MM.1S (cell line): Measurements from ENCODE around the gene LTV1.

Source experiments
- DNase-seq: peaks from one replicate; pipeline ENCODE4 v3.0.0-alpha.2; 2015
- H2AFZ ChIP-seq: fragments of 300-600 bp; sonication (generic); 2 replicates; pipeline ENCODE4 v1.6.0; 2016; ENCODE audit warnings: antibody characterized with exemption, low read length
- H3F3A ChIP-seq: fragments of 300-600 bp; sonication (generic); 2 replicates; pipeline ENCODE4 v1.6.1; 2016; ENCODE audit warnings: mild to moderate bottlenecking, antibody characterized with exemption, low read length, moderate library complexity, mixed read lengths; ENCODE audit not compliant: insufficient read depth
- H3K27ac ChIP-seq: fragments of 300-600 bp; sonication (generic); 2 replicates; pipeline ENCODE4 v1.5.1; 2016; ENCODE audit warnings: mild to moderate bottlenecking, low read length
- H3K27me3 ChIP-seq: fragments of 300-600 bp; sonication (generic); replicated peaks from 2 replicates; pipeline ENCODE4 v1.6.0; 2016; ENCODE audit warnings: low read length; ENCODE audit not compliant: insufficient read depth
- H3K36me3 ChIP-seq: fragments of 300-600 bp; sonication (generic); replicated peaks from 2 replicates; pipeline ENCODE4 v1.6.1; 2016; ENCODE audit warnings: mild to moderate bottlenecking, low read length, mixed read lengths; ENCODE audit not compliant: insufficient read depth
- H3K4me1 ChIP-seq: fragments of 300-600 bp; sonication (generic); 2 replicates; pipeline ENCODE4 v1.6.1; 2016; ENCODE audit warnings: low read length, mixed read lengths
- H3K4me2 ChIP-seq: fragments of 300-600 bp; sonication (generic); 2 replicates; pipeline ENCODE4 v1.6.0; 2016; ENCODE audit warnings: low read depth, low read length
- H3K4me3 ChIP-seq: fragments of 300-600 bp; sonication (generic); 2 replicates; pipeline ENCODE4 v1.5.1; 2016; ENCODE audit warnings: low read length, mixed read lengths
- H3K79me2 ChIP-seq: fragments of 300-600 bp; sonication (generic); 2 replicates; pipeline ENCODE4 v1.6.1; 2016; ENCODE audit warnings: mixed run types, low read length, mixed read lengths
- H3K9ac ChIP-seq: fragments of 300-600 bp; sonication (generic); 2 replicates; pipeline ENCODE4 v1.6.1; 2016; ENCODE audit warnings: low read length, mixed read lengths
- H3K9me2 ChIP-seq: fragments of 300-600 bp; sonication (generic); replicated peaks from 2 replicates; pipeline ENCODE4 v1.6.1; 2016; ENCODE audit warnings: mild to moderate bottlenecking, low read length, mixed read lengths; ENCODE audit not compliant: insufficient read depth
- H3K9me3 ChIP-seq: fragments of 300-600 bp; sonication (generic); replicated peaks from 2 replicates; pipeline ENCODE4 v1.6.1; 2016; ENCODE audit warnings: mild to moderate bottlenecking, low read length, mixed read lengths; ENCODE audit not compliant: insufficient read depth
- H4K20me1 ChIP-seq: fragments of 300-600 bp; sonication (generic); 2 replicates; pipeline ENCODE4 v1.6.1; 2016; ENCODE audit warnings: mild to moderate bottlenecking, low read length, moderate library complexity, mixed read lengths; ENCODE audit not compliant: insufficient read depth
- CTCF ChIP-seq: fragments of 300-600 bp; sonication (generic); IDR thresholded peaks from 2 replicates; pipeline ENCODE4 v1.5.1; 2016; ENCODE audit warnings: antibody characterized with exemption, low read length, mixed read lengths
- EZH2 ChIP-seq: fragments of 300-600 bp; sonication (generic); optimal IDR thresholded peaks from 2 replicates; pipeline ENCODE3; 2017; ENCODE audit warnings: low read depth, mild to moderate bottlenecking, antibody characterized with exemption, low read length, mixed read lengths
- EZH2phosphoT487 ChIP-seq: fragments of 300-600 bp; sonication (generic); IDR thresholded peaks from 2 replicates; pipeline ENCODE4 v1.6.1; 2018; ENCODE audit warnings: antibody characterized with exemption, low read length

The LTV1 gene

GRCh38 chr6:143878272-143878760 lies 35.2 kb downstream of the LTV1 start:
- no peak overlapping the region for H3K4me3 ChIP-seq
- no peak overlapping the region for H2AFZ ChIP-seq
- H4K20me1 ChIP-seq, result no peaks in the 10 kb centered on the region
- H3K27ac ChIP-seq, result no peak overlapping the region
- no peaks in the 10 kb centered on the region for H3K79me2 ChIP-seq
- H3F3A ChIP-seq, result no peaks in the 10 kb centered on the region
- no peaks in the 10 kb centered on the region for H3K4me1 ChIP-seq
- H3K9me2 ChIP-seq, result no peaks in the 10 kb centered on the region
- H3K4me2 ChIP-seq, result no peak overlapping the region
- no peaks in the 10 kb centered on the region for H3K36me3 ChIP-seq
- no peak overlapping the region for H3K9ac ChIP-seq
- DNase-seq, result no peak
- TF ChIP-seq EZH2phosphoT487 (no peak), EZH2 (no peak), CTCF (no peak)
- no peaks in the 10 kb centered on the region for H3K9me3 ChIP-seq
- H3K27me3 ChIP-seq, result no peaks in the 10 kb centered on the region

- Histone ChIP-seq H3K27ac (no peak overlapping the region), H3K9me3 (no peaks in the 10 kb centered on the region), H2AFZ (no peak overlapping the region), H3K4me2 (no peak overlapping the region), H3K9me2 (no peaks in the 10 kb centered on the region), H3K9ac (no peak overlapping the region), H4K20me1 (no peaks in the 10 kb centered on the region), H3K36me3 (no peaks in the 10 kb centered on the region), H3K4me3 (no peak overlapping the region), H3K27me3 (no peaks in the 10 kb centered on the region), H3K4me1 (no peaks in the 10 kb centered on the region), H3F3A (no peaks in the 10 kb centered on the region), H3K79me2 (no peaks in the 10 kb centered on the region)
- no peak for TF ChIP-seq EZH2phosphoT487
- TF ChIP-seq CTCF, result no peak
- no peak for TF ChIP-seq EZH2
- DNase-seq, result no peak
Observed at GRCh38 chr6:143880412-143880811, 37.3 kb downstream of the LTV1 start.

GRCh38 chr6:143882401-143882930 lies 39.3 kb downstream of the LTV1 start:
- H2AFZ ChIP-seq, result no peak overlapping the region

More at GRCh38 chr6:143882401-143882930, 39.3 kb downstream of the LTV1 start:
- TF ChIP-seq CTCF, result no peak
- TF ChIP-seq EZH2phosphoT487, result no peak
- TF ChIP-seq EZH2, result no peak
- no peak overlapping the region for H3K4me2 ChIP-seq
- no peaks in the 10 kb centered on the region for H3K9me3 ChIP-seq
- no peak overlapping the region for H3K27ac ChIP-seq
- no peaks in the 10 kb centered on the region for H4K20me1 ChIP-seq
- H3F3A ChIP-seq, result no peaks in the 10 kb centered on the region
- H3K4me1 ChIP-seq, result no peaks in the 10 kb centered on the region
- no peaks in the 10 kb centered on the region for H3K36me3 ChIP-seq
- no peak for DNase-seq
- no peaks in the 10 kb centered on the region for H3K27me3 ChIP-seq
- H3K4me3 ChIP-seq, result no peak overlapping the region
- no peak overlapping the region for H3K9ac ChIP-seq
- H3K9me2 ChIP-seq, result no peaks in the 10 kb centered on the region
- H3K79me2 ChIP-seq, result no peaks in the 10 kb centered on the region
